ENCODE measurements around the gene MRPL18.

The MRPL18 gene

GRCh38 chr6:159826004-159826403, 35.7 kb downstream of the MRPL18 start:
- no peak overlapping the region for H2AFZ ChIP-seq (ENCODE audit: low read depth, low read length)
- H3K9ac ChIP-seq (ENCODE audit: low read depth, low read length) = no peak overlapping the region
- H3K4me2 ChIP-seq (ENCODE audit: insufficient read depth, low read length) = no peak overlapping the region

GRCh38 chr6:159826968-159827647, 36.8 kb downstream of the MRPL18 start:
- ATAC-seq (ENCODE audit: insufficient read depth, low read depth) (no peak), DNase-seq (no peak)
- Histone ChIP-seq H3K27me3 (ENCODE audit: insufficient read depth, low read length, poor library complexity) (no peaks in the 10 kb centered on the region), H3K4me3 (ENCODE audit: low read depth in 1 of 2, low read length in 2 of 2) (no peak overlapping the region), H3K4me2 (ENCODE audit: insufficient read depth, low read length) (no peak overlapping the region), H3K9me3 (ENCODE audit: insufficient read depth, low read length, severe bottlenecking) (no peaks in the 10 kb centered on the region), H3K9ac (ENCODE audit: low read depth, low read length) (no peak overlapping the region), H3K79me2 (ENCODE audit: insufficient read depth, low read length) (no peaks in the 10 kb centered on the region), H3K27ac (ENCODE audit: low read length) (no peak overlapping the region), H3K4me1 (ENCODE audit: insufficient read depth, low read length) (no peaks in the 10 kb centered on the region), H3K36me3 (ENCODE audit: insufficient read depth, low read length) (no peaks in the 10 kb centered on the region), H2AFZ (ENCODE audit: low read depth, low read length) (no peak overlapping the region), H4K20me1 (ENCODE audit: insufficient read depth, low read length) (no peaks in the 10 kb centered on the region)
- TF ChIP-seq CTCF (IDR thresholded peaks at IDR 0.05; ENCODE audit: borderline replicate concordance, extremely low read depth, low read length, poor library complexity, severe bottlenecking) = no peak
- TF ChIP-seq EZH2 (IDR thresholded peaks at IDR 0.05; ENCODE audit: borderline replicate concordance, low read depth, low read length, severe bottlenecking) = no peak

More at GRCh38 chr6:159826004-159826403, 35.7 kb downstream of the MRPL18 start:
- peaks cover 8% of the 10 kb centered on the region for H3K4me1 ChIP-seq (ENCODE audit: insufficient read depth, low read length)
- TF ChIP-seq CTCF (IDR thresholded peaks at IDR 0.05; ENCODE audit: borderline replicate concordance, extremely low read depth, low read length, poor library complexity, severe bottlenecking) (no peak), EZH2 (IDR thresholded peaks at IDR 0.05; ENCODE audit: borderline replicate concordance, low read depth, low read length, severe bottlenecking) (no peak)
- ATAC-seq (ENCODE audit: insufficient read depth, low read depth) (no peak), DNase-seq (no peak)
- no peak overlapping the region for H3K4me3 ChIP-seq (ENCODE audit: low read depth in 1 of 2, low read length in 2 of 2)
- H3K79me2 ChIP-seq (ENCODE audit: insufficient read depth, low read length) = no peaks in the 10 kb centered on the region
- no peaks in the 10 kb centered on the region for H3K9me3 ChIP-seq (ENCODE audit: insufficient read depth, low read length, severe bottlenecking)
- no peaks in the 10 kb centered on the region for H3K36me3 ChIP-seq (ENCODE audit: insufficient read depth, low read length)
- H3K27ac ChIP-seq (ENCODE audit: low read length) = no peak overlapping the region
- H4K20me1 ChIP-seq (ENCODE audit: insufficient read depth, low read length) = no peaks in the 10 kb centered on the region
- H3K27me3 ChIP-seq (ENCODE audit: insufficient read depth, low read length, poor library complexity) = no peaks in the 10 kb centered on the region

- Histone ChIP-seq H3K9me3 (ENCODE audit: insufficient read depth, low read length, severe bottlenecking) (no peaks in the 10 kb centered on the region), H3K4me3 (ENCODE audit: low read depth in 1 of 2, low read length in 2 of 2) (no peak overlapping the region), H3K27me3 (ENCODE audit: insufficient read depth, low read length, poor library complexity) (no peaks in the 10 kb centered on the region), H3K4me2 (ENCODE audit: insufficient read depth, low read length) (no peak overlapping the region), H4K20me1 (ENCODE audit: insufficient read depth, low read length) (no peaks in the 10 kb centered on the region), H3K9ac (ENCODE audit: low read depth, low read length) (no peak overlapping the region), H3K36me3 (ENCODE audit: insufficient read depth, low read length) (no peaks in the 10 kb centered on the region), H3K79me2 (ENCODE audit: insufficient read depth, low read length) (no peaks in the 10 kb centered on the region), H2AFZ (ENCODE audit: low read depth, low read length) (no peak overlapping the region), H3K27ac (ENCODE audit: low read length) (no peak overlapping the region), H3K4me1 (ENCODE audit: insufficient read depth, low read length) (no peaks in the 10 kb centered on the region)
- no peak for TF ChIP-seq CTCF (IDR thresholded peaks at IDR 0.05; ENCODE audit: borderline replicate concordance, extremely low read depth, low read length, poor library complexity, severe bottlenecking)
- no peak for TF ChIP-seq EZH2 (IDR thresholded peaks at IDR 0.05; ENCODE audit: borderline replicate concordance, low read depth, low read length, severe bottlenecking)
- ATAC-seq (ENCODE audit: insufficient read depth, low read depth) (no peak), DNase-seq (no peak)
Observed at GRCh38 chr6:159828074-159828473, 37.8 kb downstream of the MRPL18 start.

All from DND-41 (cell line).